K562 (cell line): ENCODE measurements around the gene AHI1.

Experiments used
- BHLHE40 ChIP-seq: IDR thresholded peaks from 2 replicates; pipeline ENCODE4 v1.6.1; 2011; ENCODE audit warnings: low read length, improper control_type of control experiment
- CTCFL ChIP-seq: IDR thresholded peaks from 2 replicates; pipeline ENCODE4 v1.6.1; 2011; ENCODE audit warnings: borderline replicate concordance, low read depth, mild to moderate bottlenecking, moderate library complexity, low read length; ENCODE audit not compliant: insufficient read depth, poor library complexity, severe bottlenecking
- DPF2 ChIP-seq: fragments of 450-650 bp; IDR thresholded peaks from 2 replicates; pipeline ENCODE4 v1.6.1; 2016
- EZH2 ChIP-seq: IDR thresholded peaks from 2 replicates; pipeline ENCODE4 v1.6.1; 2012; ENCODE audit warnings: low read depth, mild to moderate bottlenecking, inconsistent platforms, low read length, borderline replicate concordance
- PHF21A ChIP-seq: fragments of 450-650 bp; IDR thresholded peaks from 2 replicates; pipeline ENCODE4 v1.6.1; 2017; ENCODE audit warnings: low read depth, borderline replicate concordance
- SIN3A ChIP-seq, 2 experiments: fragments of 150-350 bp in 1 of 2; IDR thresholded peaks; 2 replicates each; pipeline ENCODE4 v1.6.1; 2011 to 2016; ENCODE audit warnings: borderline replicate concordance in 2 of 2, low read depth in 2 of 2, low read length in 2 of 2, mild to moderate bottlenecking in 2 of 2, moderate library complexity in 2 of 2; ENCODE audit not compliant: control insufficient read depth in 1 of 2
- ZKSCAN1 ChIP-seq: fragments of 150-350 bp; IDR thresholded peaks from 2 replicates; pipeline ENCODE4 v1.6.1; 2016; ENCODE audit warnings: low read depth, low read length
- TF ChIP-seq, protein P1 (sequence below), 2 experiments: fragments of 450-650 bp; conservative IDR thresholded peaks; 2 replicates each; pipeline ENCODE4 v1.6.1; 2017; ENCODE audit warnings: mild to moderate bottlenecking in 2 of 2, moderate library complexity in 2 of 2
- TF ChIP-seq, protein P2 (sequence below): fragments of 150-350 bp; IDR thresholded peaks from 2 replicates; pipeline ENCODE4 v1.6.1; 2014; ENCODE audit warnings: low read depth, mild to moderate bottlenecking, low read length, borderline replicate concordance

- TF ChIP-seq CTCFL, result no peak
- TF ChIP-seq, protein P1, sequence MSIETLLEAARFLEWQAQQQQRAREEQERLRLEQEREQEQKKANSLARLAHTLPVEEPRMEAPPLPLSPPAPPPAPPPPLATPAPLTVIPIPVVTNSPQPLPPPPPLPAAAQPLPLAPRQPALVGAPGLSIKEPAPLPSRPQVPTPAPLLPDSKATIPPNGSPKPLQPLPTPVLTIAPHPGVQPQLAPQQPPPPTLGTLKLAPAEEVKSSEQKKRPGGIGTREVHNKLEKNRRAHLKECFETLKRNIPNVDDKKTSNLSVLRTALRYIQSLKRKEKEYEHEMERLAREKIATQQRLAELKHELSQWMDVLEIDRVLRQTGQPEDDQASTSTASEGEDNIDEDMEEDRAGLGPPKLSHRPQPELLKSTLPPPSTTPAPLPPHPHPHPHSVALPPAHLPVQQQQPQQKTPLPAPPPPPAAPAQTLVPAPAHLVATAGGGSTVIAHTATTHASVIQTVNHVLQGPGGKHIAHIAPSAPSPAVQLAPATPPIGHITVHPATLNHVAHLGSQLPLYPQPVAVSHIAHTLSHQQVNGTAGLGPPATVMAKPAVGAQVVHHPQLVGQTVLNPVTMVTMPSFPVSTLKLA (conservative IDR thresholded peaks at IDR 0.05), result no peak
- TF ChIP-seq PHF21A, result no peak
- TF ChIP-seq BHLHE40, result no peak
- no peak for TF ChIP-seq SIN3A (IDR thresholded peaks at IDR 0.05; ENCODE audit: borderline replicate concordance in 2 of 2, control insufficient read depth in 1 of 2, low read depth in 2 of 2, low read length in 2 of 2)
- TF ChIP-seq EZH2, result no peak
- TF ChIP-seq, protein P2, sequence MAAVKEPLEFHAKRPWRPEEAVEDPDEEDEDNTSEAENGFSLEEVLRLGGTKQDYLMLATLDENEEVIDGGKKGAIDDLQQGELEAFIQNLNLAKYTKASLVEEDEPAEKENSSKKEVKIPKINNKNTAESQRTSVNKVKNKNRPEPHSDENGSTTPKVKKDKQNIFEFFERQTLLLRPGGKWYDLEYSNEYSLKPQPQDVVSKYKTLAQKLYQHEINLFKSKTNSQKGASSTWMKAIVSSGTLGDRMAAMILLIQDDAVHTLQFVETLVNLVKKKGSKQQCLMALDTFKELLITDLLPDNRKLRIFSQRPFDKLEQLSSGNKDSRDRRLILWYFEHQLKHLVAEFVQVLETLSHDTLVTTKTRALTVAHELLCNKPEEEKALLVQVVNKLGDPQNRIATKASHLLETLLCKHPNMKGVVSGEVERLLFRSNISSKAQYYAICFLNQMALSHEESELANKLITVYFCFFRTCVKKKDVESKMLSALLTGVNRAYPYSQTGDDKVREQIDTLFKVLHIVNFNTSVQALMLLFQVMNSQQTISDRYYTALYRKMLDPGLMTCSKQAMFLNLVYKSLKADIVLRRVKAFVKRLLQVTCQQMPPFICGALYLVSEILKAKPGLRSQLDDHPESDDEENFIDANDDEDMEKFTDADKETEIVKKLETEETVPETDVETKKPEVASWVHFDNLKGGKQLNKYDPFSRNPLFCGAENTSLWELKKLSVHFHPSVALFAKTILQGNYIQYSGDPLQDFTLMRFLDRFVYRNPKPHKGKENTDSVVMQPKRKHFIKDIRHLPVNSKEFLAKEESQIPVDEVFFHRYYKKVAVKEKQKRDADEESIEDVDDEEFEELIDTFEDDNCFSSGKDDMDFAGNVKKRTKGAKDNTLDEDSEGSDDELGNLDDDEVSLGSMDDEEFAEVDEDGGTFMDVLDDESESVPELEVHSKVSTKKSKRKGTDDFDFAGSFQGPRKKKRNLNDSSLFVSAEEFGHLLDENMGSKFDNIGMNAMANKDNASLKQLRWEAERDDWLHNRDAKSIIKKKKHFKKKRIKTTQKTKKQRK, result no peak
- TF ChIP-seq DPF2, result no peak
- TF ChIP-seq ZKSCAN1, result no peak
These were observed 9.5 kb downstream of the AHI1 start for GRCh38 chr6:135488023-135488422.
